ENCODE data around the gene ARHGDIB.

DNA sequence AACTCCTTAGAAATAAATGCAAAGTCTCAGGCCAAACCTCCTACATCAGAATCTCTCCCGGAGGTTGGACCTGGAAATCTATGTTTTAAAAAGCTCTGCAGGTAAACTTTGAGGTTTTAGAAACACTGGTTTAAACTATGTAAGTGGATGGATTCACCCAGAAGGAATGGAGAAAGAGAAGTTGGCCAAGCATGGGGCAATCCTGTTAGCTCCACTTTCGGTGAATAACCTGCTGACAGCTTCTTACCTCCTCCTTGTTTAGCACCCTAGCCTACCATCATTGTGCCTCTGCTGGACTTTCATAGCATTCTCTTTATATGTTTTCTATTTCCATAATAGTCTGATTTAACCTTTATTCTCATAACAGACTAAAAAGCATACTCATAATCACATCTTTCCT is 3.0 kb upstream of the ARHGDIB start:
- TF ChIP-seq, protein P1, sequence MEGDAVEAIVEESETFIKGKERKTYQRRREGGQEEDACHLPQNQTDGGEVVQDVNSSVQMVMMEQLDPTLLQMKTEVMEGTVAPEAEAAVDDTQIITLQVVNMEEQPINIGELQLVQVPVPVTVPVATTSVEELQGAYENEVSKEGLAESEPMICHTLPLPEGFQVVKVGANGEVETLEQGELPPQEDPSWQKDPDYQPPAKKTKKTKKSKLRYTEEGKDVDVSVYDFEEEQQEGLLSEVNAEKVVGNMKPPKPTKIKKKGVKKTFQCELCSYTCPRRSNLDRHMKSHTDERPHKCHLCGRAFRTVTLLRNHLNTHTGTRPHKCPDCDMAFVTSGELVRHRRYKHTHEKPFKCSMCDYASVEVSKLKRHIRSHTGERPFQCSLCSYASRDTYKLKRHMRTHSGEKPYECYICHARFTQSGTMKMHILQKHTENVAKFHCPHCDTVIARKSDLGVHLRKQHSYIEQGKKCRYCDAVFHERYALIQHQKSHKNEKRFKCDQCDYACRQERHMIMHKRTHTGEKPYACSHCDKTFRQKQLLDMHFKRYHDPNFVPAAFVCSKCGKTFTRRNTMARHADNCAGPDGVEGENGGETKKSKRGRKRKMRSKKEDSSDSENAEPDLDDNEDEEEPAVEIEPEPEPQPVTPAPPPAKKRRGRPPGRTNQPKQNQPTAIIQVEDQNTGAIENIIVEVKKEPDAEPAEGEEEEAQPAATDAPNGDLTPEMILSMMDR (IDR thresholded peaks at IDR 0.05 in 4 of 5, conservative IDR thresholded peaks at IDR 0.05 in 1 of 5): no peak
- TF ChIP-seq POLR2A (IDR thresholded peaks at IDR 0.05): no peak

Data from gastrocnemius medialis (tissue), 4 donors.